Measurements from ENCODE around the gene SKIC3.

Gene SKIC3

DNA sequence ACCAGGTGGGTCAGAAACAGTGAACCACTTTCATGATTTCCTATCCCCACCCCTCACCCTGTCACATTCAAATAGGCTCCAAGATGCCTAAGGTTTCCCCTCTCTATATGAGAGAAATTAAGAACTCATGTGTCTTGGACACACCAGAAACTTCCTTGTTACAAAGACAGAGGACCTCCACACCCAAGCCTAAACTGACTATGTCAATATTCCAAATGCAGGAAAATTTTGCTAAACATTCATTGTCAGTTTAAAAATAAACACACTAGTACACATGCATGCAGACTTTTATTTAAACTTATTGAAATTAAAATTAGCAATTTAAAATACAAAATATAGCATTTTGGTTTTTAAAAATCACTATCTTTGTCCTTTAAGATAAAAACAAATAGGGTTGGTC, 26.2 kb downstream of the SKIC3 start:
- no peak for DNase-seq

- DNase-seq = no peak
Observed at GRCh38 chr5:95526871-95527270, 27.9 kb downstream of the SKIC3 start.

DNA sequence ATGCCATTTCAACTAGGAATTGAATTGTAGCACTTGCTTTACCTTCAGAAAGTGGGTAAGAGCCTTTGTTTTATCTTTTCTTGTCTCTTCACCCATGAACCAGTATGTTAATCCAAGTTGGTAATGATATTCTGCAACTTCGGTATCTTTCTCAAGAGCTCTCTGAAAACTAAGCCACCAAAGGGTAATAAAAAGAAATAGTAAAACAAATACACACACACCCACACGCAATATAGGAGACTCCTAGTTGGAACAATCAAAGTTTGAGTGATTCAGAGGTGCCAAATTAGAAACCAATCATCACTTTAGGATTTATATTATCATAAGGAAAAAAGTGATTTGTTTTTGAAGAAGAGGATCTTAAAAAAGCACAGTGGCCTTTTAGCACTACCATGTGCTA, 30.4 kb downstream of the SKIC3 start:
- no peak for DNase-seq

GRCh38 chr5:95520206-95520605, 34.6 kb downstream of the SKIC3 start:
- no peak for DNase-seq

- DNase-seq = no peak
Observed at GRCh38 chr5:95519681-95520080, 35.1 kb downstream of the SKIC3 start.

DNA sequence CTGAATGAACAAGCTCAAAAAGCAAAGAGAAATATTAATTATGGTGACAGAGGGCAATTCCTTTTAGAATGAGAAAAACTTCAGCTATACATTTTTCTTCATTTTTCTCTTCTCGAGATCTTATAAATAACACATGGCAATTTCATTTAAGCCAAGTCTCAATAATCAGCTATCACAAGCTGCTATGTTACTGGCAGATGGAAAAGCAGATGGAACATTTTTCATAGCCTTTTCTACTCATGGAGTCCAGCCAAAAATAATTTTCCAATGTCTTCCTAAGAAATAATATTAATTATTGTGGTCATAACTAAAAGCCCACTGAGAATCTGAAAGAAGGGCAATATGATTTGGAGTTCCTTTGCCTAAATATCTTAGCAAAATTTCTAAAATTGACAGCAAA, 35.6 kb downstream of the SKIC3 start:
- DNase-seq = no peak

GRCh38 chr5:95518417-95518816, 36.4 kb downstream of the SKIC3 start:
- no peak for DNase-seq

- no peak for DNase-seq
Observed at GRCh38 chr5:95511606-95512005, 43.2 kb downstream of the SKIC3 start.

GRCh38 chr5:95508550-95508949, 46.2 kb downstream of the SKIC3 start:
- DNase-seq = no peak

Data from activated CD4-positive, alpha-beta T cell treated with anti-CD3 and anti-CD28 coated beads for 4 hours (primary cell).